HG03439 (cell line): Measurements from ENCODE around the gene RNF38.
A peak's percentile ranks its signal among the peaks of the same experiment; 100 is the strongest.
"Not testable (repeated sequence)": the region's sequence is repeated elsewhere in the genome, so short reads cannot be mapped to it uniquely, and the experiment has no call there.

Source experiments
- ATAC-seq: cut with Tn5 transposase; IDR thresholded peaks from one replicate; pipeline ENCODE4 v1.9.1; 2021; ENCODE audit warnings: mild to moderate bottlenecking, moderate library complexity; ENCODE audit not compliant: unreplicated experiment

RNF38 gene

DNA sequence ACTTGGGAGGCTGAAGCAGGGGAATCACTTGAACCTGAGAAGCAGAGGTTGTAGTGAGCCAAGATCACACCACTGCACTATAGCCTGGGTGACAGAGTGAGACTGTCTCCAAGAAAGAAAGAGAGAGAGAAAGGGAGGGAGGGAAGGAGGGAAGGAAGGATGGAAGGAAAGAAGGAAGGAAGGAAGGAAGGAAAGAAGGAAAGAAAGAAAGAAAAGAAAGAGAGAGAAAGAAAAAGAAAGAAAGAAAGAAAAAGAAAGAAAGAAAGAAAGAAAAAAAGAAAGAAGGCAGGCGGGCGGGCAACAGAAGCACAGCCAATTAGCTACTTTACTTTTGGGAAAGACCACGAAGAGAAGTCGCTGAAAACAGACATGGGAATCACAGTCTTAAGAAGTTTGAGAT is 9.0 kb upstream of the RNF38 start:
- not testable (repeated sequence) for ATAC-seq

DNA sequence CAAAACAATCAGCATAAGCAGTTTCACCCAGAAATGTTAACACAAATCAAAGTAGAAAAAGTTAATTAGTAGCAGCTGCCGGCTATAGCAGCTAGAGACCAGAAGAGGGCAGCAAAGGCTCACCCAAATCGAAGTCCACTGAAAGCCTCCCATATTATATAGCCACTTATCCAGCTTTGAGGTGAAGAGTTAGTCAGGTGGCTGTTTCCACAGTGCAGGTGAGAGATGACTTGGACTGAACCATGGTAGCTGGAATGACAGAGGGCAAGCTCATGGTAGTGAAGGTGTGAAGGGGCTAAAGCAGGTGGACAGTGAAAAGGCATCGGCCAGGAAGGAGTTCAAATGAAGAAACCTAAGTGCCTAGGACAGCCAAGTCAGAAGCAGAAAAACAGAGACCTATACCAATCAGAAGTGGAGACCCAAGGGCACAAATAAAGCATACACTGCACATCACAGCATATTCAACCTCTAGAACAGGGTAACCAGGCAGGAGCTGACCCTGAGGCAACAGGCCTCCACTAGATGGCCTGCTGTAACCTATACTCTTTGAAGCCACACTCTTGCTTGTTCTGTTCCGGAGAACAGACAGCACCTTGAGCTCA is 7.2 kb upstream of the RNF38 start:
- no peak for ATAC-seq

DNA sequence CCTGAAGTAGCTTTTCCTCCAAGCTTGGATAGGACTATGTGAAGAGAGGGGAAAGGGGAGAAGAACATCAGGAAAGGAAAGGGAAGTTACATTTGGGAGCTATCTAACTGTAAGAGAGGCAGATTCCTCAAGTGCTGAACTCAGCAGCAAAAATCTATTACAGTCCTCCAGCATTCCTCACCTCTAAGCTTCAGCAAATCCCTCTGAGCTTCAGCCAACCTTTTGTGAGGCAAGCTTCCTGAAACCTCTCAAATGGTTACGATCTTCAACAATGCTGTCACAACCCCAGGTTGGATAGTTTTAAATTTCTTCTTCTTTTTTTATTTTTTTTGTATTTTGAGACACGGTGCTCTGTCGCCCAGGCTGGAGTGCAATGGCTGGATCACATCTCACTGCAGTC is 2.5 kb upstream of the RNF38 start:
- no peak for ATAC-seq

DNA sequence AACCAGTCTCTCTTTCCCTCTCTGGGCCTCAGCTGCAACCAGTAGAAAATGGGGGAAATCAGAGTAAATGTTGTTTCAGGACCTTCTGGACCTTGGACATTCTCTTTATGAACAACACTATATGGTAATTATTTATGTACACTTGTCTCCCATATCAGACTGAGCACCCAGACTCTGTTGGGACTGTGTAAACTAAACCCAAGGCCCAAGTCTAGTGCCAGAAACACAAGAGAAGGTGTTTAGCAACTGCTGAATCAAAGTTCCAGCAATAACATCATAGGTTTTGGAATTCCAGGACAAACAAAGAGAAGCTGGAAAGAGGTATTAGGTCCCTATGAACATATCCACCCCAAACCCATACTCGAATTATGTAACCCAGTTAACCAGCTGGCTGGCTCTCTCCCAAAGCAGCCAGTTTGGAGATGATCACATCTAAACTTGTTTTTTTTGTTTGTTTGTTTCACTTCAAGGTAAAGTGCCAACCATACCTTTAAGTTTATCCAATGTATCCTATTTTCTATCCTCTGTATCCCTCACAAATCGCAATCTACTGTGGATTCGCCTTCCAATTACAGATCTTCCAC is 1.9 kb upstream of the RNF38 start:
- no peak for ATAC-seq

DNA sequence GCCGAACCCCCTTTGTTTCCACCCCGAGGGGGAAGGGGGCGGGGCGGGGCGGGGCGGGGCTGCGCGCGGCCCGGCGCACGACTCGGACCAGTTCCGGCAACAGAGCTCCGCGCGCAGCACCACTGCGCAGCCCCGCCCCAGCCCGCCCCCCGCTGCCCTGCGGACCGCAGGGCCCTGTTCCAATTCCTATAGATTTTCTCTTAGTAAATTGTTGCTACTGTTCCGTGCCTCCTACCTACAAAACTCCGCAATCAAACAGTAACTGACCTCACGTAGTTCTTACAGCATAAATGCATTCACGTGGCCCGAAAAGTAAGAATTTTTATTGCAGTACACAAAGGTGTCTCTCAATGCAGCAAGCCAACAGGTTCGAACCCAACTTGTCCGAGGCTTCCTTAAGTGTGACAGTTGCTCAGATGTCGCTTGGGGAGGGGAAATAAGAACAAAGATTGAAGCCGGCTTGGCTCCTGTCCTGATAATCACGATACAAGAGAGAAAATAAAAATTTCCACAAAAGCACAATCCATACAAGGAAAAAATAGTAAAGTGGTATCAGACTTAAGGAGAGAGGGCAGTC is 1.2 kb upstream of the RNF38 start:
- peak; percentile 63 for ATAC-seq

DNA sequence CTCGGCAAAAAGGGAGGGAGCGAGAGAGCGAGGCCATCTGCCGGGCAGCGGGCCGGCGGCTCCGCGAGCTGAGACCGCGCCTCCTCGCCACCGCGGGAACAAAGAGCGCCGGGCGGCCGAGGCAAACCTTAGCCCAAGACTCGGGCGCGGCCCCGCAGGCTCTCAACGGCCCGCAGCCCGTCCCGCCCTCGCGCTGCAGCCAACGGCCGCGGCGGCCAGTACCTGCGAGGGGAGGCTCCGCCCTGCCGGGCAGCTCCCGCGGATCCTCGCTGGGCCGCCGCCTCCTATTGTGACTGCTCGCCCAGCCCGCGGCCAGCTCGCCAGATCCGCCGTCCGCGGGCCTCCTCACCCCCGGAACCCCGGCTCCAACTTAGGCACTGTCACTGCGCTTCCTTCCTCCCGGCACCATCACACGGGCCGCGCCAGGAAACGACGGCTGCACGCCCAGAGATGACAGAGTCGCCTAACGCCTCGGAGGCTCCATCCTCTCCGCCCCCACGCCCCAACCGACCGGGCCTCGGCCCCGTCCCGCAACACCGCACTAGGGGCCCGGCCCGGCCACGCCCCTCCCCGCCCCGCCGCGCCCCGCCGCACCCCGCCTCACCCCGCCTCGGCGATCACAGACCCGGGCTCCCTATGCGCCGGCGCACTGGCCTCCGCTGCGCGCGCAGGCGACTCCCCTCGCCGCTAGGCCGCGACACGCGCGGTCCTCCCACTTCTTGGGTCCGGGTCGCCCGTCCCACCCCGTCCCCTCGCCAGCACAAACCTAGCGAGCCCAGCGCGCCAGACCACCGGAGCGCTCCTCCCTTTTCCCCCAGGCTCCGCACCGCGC is 479 bp upstream of the RNF38 start:
- ATAC-seq = peak; percentile 67

DNA sequence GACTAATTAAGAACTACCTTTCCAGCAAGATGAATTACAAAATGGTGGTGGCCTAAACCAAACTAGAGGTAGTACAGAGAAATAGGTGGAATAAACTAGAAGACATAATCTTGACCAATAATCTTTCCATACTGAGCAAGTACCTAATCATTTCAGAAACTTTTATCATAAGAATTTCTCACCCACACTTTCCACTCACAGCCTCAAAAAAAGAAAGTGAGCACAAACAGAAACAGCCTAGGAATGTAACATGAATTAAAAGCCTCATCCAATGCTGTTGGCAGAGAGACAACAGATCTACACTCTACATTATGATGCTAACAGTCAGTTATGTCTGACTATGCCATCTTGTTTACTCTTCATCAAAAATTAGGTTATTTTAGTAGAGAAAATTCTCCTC is 1.3 kb downstream of the RNF38 start:
- no peak for ATAC-seq

DNA sequence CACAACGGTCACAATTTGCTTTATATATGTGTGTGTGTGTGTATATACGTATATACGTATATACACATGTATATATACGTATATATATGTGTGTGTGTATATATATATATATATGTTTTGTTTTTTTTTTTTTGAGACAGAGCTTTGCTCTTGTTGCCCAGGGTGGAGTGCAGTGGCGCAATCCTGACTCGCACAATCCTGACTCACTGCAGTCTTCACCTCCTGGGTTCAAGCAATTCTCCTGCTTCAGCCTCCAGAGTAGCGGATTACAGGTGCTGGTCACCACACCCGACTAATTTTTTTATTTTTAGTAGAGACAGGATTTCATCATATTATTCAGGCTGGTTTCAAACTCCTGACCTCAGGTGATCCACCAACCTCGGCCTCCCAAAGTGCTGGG is 3.1 kb downstream of the RNF38 start:
- ATAC-seq = no peak

DNA sequence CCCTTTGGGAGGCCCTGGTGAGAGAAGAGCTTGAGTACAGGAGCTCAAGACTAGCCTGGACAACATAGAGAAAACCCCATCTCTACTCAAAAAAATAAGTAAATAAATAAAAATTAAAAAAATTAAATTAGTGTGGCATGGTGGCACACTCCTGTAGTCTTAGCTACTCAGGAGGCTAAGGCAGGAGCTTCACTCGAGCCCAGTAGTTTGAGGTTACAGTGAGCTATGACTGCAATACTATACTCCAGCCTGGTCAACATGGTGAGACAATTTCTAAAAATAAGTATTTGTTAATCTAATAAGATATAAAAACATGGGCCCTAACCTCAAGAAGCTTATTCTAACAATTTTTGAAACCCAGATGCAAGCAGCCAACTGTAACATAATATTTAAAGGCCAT is 7.6 kb downstream of the RNF38 start:
- ATAC-seq = no peak

DNA sequence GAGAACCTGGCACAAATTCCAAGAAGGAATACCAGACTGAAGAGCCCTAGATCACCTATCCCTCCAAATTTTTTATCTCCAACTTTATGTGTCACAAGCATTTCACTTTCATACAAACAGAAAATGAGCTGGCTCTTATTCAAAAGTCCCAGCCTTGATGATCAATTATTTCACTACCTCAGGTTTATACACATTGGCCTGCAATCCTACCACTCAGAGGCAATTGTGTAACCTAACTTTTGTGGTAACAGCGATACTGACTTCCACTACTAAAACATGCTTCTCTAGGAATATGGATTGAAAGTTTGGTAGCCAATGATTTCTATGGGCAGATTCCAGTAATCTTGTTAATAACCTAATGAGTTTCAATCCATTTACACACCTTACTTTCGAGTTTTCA is 10.5 kb downstream of the RNF38 start:
- ATAC-seq = no peak

DNA sequence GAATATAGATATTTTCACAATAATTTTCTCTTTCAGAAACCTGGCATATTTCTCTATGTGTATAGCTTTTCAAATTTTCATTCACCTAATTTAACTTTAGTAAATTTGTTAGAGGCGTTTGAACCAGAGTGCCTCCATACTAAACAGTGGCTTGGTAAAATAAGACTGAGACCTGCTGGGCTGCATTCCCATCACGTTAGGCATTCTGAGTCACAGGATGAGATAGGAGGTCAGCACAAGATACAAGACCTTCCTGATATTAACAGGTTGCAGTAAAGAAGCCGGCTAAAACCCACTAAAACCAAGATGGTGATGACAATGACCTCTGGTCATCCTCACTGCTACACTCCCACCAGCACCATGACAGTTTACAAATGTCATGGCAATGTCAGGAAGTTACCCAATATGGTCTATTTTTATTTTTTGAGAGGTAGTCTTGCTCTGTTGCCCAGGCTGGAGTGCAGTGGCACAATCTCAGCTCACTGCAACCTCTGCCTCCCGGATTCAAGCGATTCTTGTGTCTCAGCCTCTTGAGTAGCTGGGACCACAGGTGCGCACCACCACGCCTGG is 13.6 kb downstream of the RNF38 start:
- not testable (repeated sequence) for ATAC-seq

DNA sequence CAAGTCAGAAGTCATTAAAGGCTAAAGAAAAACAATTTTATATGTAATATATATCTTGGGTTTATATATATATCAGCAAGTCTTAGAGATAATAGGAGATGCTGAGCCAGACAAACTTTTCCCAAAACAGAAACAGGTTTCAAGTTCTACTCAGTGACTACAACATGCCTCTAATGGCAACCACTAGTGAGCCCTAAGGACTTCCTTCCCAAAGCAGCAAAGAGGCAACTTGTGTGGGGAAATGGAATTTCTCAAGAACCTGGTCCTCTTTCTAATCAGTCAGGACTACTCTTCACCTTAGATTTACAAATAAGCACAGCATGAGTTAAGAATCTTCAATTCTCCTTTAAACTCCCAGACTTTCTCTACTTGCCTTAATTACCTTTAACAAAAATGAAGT is 17.6 kb downstream of the RNF38 start:
- no peak for ATAC-seq

DNA sequence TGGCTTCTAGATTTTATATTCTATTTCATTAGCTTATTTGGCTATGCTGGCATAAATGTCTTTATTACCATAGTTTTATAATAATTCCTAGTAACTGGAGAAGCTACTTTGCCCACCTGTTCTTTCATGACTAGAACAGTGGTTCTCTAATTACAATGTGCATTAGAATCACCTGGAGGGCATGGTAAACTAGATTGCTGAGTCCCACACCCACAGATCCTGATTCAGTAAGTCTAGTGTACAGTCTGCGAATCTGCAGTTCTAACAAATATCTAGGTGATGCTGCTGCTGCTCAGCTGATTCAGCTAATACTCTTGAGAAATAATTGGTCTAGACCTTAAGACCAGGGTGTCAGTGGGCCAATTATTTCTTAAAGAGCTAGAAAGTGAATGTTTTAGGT is 35.5 kb downstream of the RNF38 start:
- ATAC-seq = no peak

DNA sequence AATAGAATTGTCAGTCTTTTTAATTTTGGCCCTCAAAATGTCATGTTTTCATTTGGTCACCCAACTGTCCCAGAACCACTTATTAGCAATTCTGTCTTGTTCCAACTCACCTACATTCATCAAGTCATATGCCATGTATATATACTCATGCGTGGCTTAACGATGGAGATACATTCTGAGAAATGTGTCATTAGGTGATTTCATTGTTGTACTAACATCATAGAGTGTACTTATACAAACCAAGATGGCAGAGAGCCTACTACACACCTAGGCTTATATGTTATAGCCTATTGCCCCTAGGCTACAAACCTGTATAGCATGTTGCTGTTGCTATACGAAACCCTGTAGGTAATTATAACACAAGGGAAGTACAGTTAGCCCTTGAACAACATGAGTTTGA is 36.6 kb downstream of the RNF38 start:
- no peak for ATAC-seq

DNA sequence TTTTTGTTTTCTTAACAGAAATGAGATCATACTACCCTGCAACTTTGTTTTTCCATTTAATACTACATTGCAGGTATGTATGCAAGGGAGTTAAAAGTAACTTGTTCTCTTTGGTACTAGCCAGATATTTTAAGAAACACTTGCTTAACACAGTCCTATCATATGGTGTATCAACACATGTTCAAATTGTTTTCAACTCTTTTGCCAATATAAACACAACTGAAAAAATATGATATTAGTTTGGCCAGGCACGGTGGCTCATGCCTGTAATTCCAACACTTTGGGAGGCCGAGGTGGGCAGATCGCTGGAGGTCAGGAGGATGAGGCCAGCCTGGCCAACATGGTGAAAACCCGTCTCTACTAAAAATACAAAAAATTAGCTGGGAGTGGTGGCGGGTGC is 41.6 kb downstream of the RNF38 start:
- no peak for ATAC-seq

DNA sequence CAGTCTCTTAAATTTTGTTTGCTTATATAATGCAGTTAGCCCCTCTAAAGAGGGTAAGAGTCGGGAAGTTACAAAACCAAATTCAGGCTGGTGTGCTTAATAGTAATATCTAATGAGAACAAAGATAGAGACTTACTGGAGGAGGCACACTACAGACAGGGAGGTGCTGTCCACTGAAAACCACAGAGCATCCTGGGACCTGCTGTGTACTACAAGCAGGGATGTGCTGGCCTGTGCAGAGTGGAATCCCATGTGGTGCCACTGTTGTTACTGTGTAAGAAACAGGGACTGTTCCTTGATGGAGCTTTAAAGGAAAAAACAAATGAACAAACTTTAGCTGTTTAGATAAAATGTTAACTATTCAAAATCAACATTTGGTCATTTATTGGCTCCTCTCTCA is 42.4 kb downstream of the RNF38 start:
- ATAC-seq = no peak

DNA sequence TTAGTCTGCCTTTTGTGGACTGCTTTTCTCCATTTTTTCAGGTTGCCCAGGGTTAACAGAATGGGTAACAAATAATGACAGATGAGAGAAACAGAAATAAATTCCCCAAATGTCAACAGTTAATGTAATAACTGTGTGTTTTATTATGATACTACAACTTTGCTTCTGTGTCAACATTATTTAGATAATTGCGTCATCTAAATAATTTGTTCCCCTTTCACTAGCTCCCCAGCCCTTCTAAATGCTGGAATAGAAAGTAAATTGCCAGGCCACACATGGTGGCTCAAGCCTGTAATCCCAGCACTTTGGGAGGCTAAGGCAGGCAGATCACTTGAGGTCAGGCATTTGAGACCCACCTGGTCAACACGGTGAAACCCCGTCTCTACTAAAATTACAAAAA is 53.5 kb downstream of the RNF38 start:
- no peak for ATAC-seq

DNA sequence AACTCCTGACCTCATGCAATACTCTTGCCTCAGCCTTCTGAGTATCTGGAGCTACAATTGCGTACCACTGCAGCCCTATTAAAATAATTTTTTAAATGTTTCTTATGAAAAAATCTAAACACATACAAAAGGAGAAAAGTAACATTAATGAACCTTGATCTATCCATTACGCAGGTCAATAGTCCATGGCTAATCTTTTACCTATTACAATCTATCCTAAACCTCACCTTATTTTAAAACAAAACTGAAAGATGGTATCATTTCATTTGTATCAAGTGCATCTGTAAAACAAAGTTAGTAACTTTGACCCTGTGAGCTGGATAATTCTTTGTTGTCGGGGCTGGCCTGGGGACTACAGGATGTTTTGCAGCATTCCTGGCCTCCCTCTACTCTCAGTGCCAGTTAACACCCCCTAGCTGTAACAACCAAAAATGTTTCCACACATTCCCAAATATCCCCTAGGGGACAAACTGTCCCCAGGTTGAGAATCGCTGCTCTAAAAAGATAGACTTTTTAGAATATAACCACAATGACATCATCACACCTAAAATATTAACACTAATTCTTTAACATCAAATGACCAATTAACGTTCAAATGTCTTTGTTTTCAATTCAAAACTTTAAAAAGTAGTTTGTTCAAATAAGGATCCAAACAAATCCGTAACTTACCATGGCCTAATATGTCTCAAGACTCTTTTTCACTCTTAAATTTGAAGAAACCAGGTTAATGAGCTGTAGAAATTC is 54.8 kb downstream of the RNF38 start:
- ATAC-seq = no peak

DNA sequence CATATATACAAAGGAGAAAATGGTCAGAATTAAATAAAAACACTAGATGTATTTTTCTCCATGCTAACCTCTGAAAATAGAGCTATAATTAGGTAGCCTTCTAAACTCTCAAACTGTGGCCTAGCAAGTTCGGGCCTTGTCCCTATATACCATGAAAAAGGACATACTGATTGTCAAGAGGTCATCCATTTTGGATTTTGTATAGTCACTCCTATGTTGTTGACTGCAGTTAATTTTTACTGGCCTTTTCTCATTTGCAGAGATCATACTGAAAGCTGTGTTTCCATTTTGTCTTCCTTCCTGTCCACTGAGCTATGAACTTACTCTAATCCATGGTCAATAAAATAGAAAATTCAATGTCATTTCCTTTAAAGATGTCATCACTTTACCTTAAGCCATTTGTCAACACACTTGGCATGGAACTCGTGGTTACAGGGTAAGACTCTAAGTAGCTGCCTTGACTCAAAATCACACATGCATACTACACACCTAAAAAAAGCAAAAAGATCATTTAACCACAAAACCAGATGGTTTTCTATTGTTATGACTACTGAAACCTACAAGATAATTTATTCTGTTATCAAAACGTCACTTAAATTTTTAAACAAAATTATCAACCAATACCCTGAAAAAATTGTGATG is 58.0 kb downstream of the RNF38 start:
- peak; percentile 66 for ATAC-seq

DNA sequence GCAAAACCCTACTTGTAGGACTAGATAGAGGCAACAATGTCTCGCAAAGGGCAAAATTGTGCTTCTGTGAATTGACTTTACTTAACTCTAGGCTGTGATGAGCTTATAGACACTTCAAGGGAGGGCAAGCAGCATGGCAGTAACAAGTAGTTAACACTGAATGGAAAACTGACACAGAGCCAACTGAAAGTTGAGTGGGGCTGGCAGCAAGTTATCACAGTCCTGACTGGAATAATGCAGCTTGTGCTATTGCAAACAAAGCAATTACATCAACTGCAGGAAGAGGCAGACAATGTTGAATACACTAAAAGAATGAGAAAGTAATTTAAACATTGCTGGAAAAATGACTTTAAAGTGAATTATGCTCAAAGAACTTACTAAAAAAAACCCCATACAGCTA is 62.2 kb downstream of the RNF38 start:
- no peak for ATAC-seq

DNA sequence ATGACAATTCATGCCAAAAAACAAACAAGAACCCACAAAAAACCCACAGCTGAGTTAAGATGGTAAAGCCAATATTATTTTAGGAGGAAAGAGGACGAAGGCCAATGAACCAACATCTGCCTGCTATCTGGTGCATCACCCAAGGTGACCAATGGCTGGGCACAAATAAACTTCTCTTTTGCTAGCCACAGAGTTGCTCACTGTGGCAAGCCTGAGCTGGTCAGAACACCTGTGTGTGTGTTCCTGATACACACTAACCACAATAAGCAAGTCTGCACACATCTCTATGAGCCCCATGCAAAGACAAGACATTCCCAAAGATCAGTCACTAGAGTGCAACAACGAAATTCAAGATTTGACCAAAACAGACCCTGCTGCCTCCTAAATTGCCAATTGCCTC is 63.1 kb downstream of the RNF38 start:
- ATAC-seq = no peak
